Measurements from ENCODE around the gene NXPH3. TPM values are rescaled to one million over a fixed set of nuclear protein-coding genes. Genes with fewer than 3 reads are reported as not detected.

Gene NXPH3
- total and polyA plus RNA-seq, 2 of the 13 experiments (the other 11 are each of a cell fraction or from before 2014, with no cell fraction given): 0.04 to 0.58 TPM

DNA sequence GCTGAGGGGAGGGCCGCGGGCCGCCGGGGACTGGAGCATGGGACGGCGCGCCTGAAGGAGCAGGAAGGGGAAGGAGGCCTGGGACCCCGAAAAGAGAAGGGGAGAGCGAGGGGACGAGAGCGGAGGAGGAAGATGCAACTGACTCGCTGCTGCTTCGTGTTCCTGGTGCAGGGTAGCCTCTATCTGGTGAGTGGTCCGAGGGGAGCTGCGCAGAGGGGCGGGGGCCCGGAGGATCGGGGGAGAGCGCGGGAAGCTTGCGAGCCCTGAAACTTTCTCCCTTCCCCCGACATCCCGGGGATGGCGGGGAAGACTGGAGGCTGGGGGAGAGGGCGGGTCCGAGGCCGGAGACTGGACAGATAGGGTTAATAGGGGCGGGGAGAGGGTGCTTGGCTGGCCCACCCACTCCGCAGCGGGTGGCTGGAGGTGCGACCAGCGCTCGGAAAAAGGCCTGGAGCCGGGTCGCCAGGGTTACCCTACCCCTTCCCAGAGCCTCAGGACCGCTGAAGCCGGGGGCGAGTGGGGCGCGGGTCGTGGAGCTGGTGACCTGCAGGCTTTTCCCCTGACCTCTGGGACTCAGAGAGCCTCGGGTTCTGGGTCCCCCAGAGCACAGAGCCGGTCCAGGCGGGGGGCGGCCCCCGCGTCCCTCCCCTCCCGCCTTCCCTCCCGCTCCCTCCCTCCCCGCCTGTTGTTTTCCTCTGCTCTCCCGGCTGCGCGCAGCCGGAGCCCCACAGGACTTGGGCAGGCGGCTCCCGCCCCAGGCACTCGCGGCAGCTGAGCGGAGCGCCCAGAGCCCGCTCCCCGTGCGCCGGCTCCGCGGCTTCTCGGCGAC, 631 bp downstream of the NXPH3 start (continued):
- no peak for TF ChIP-seq ZNF264 (CRISPR knock-in tag; IDR thresholded peaks at IDR 0.05)
- TF ChIP-seq, protein P1, sequence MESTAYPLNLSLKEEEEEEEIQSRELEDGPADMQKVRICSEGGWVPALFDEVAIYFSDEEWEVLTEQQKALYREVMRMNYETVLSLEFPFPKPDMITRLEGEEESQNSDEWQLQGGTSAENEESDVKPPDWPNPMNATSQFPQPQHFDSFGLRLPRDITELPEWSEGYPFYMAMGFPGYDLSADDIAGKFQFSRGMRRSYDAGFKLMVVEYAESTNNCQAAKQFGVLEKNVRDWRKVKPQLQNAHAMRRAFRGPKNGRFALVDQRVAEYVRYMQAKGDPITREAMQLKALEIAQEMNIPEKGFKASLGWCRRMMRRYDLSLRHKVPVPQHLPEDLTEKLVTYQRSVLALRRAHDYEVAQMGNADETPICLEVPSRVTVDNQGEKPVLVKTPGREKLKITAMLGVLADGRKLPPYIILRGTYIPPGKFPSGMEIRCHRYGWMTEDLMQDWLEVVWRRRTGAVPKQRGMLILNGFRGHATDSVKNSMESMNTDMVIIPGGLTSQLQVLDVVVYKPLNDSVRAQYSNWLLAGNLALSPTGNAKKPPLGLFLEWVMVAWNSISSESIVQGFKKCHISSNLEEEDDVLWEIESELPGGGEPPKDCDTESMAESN (CRISPR knock-in tag; conservative IDR thresholded peaks at IDR 0.05): 0 out of 2 replicates have a peak, but pooled peaks have one; percentile 22
- TF ChIP-seq, protein P2, sequence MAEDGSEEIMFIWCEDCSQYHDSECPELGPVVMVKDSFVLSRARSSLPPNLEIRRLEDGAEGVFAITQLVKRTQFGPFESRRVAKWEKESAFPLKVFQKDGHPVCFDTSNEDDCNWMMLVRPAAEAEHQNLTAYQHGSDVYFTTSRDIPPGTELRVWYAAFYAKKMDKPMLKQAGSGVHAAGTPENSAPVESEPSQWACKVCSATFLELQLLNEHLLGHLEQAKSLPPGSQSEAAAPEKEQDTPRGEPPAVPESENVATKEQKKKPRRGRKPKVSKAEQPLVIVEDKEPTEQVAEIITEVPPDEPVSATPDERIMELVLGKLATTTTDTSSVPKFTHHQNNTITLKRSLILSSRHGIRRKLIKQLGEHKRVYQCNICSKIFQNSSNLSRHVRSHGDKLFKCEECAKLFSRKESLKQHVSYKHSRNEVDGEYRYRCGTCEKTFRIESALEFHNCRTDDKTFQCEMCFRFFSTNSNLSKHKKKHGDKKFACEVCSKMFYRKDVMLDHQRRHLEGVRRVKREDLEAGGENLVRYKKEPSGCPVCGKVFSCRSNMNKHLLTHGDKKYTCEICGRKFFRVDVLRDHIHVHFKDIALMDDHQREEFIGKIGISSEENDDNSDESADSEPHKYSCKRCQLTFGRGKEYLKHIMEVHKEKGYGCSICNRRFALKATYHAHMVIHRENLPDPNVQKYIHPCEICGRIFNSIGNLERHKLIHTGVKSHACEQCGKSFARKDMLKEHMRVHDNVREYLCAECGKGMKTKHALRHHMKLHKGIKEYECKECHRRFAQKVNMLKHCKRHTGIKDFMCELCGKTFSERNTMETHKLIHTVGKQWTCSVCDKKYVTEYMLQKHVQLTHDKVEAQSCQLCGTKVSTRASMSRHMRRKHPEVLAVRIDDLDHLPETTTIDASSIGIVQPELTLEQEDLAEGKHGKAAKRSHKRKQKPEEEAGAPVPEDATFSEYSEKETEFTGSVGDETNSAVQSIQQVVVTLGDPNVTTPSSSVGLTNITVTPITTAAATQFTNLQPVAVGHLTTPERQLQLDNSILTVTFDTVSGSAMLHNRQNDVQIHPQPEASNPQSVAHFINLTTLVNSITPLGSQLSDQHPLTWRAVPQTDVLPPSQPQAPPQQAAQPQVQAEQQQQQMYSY (CRISPR knock-in tag; IDR thresholded peaks at IDR 0.05): peak; percentile 90
- TF ChIP-seq RBM22 (optimal IDR thresholded peaks at IDR 0.05; ENCODE audit: low read length): no peak
- 0 out of 2 replicates have a peak, but pooled peaks have one; percentile 34 for TF ChIP-seq ZSCAN9 (CRISPR knock-in tag; IDR thresholded peaks at IDR 0.05; ENCODE audit: borderline replicate concordance)
- no peak for TF ChIP-seq SP1 (IDR thresholded peaks at IDR 0.05)
- peak; percentile 50; the same call in 1 of the 2 replicates for TF ChIP-seq SP1 (CRISPR knock-in tag; IDR thresholded peaks at IDR 0.05)
- TF ChIP-seq TBX2 (CRISPR knock-in tag; IDR thresholded peaks at IDR 0.05; ENCODE audit: borderline replicate concordance): 0 out of 2 replicates have a peak, but pooled peaks have one; percentile 1
- TF ChIP-seq, protein P3, sequence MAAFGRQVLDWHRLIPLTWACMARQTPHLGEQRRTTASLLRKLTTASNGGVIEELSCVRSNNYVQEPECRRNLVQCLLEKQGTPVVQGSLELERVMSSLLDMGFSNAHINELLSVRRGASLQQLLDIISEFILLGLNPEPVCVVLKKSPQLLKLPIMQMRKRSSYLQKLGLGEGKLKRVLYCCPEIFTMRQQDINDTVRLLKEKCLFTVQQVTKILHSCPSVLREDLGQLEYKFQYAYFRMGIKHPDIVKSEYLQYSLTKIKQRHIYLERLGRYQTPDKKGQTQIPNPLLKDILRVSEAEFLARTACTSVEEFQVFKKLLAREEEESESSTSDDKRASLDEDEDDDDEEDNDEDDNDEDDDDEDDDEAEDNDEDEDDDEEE (CRISPR knock-in tag; IDR thresholded peaks at IDR 0.05): peak; percentile 57; the same call in 1 of the 2 replicates
- TF ChIP-seq ZNF788 (CRISPR knock-in tag; IDR thresholded peaks at IDR 0.05; ENCODE audit: borderline replicate concordance): peak; percentile 18; the same call in 1 of the 2 replicates
- no peak for TF ChIP-seq EHMT2 (IDR thresholded peaks at IDR 0.05; ENCODE audit: borderline replicate concordance, low read depth, low read length)
- no peak for TF ChIP-seq MAFF (IDR thresholded peaks at IDR 0.05; ENCODE audit: low read depth, low read length)
- 0 out of 2 replicates have a peak, but pooled peaks have one; percentile 51 for TF ChIP-seq ARID2 (CRISPR knock-in tag; IDR thresholded peaks at IDR 0.05; ENCODE audit: borderline replicate concordance)
- 0 out of 2 replicates have a peak, but pooled peaks have one; percentile 26 for TF ChIP-seq PHF20 (CRISPR knock-in tag; IDR thresholded peaks at IDR 0.05)
- 0 out of 2 replicates have a peak, but pooled peaks have one; percentile 30 for TF ChIP-seq IRX3 (CRISPR knock-in tag; IDR thresholded peaks at IDR 0.05; ENCODE audit: borderline replicate concordance, low read depth)
- 0 out of 2 replicates have a peak, but pooled peaks have one; percentile 4 for TF ChIP-seq TCF7 (IDR thresholded peaks at IDR 0.05; ENCODE audit: low read depth)
- TF ChIP-seq ZNF772 (CRISPR knock-in tag; IDR thresholded peaks at IDR 0.05): 0 out of 2 replicates have a peak, but pooled peaks have one; percentile 51
- TF ChIP-seq KDM5B (CRISPR knock-in tag; IDR thresholded peaks at IDR 0.05; ENCODE audit: borderline replicate concordance): 0 out of 2 replicates have a peak, but pooled peaks have one; percentile 59
- peak; percentile 38 for TF ChIP-seq SRSF1 (optimal IDR thresholded peaks at IDR 0.05; ENCODE audit: low read depth, low read length)
- TF ChIP-seq SMARCC2 (IDR thresholded peaks at IDR 0.05): no peak
- no peak for TF ChIP-seq ZNF430 (CRISPR knock-in tag; IDR thresholded peaks at IDR 0.05)
- TF ChIP-seq ZFX (CRISPR knock-in tag; IDR thresholded peaks at IDR 0.05; ENCODE audit: low read depth): 0 out of 2 replicates have a peak, but pooled peaks have one; percentile 7
- TF ChIP-seq RELA (CRISPR knock-in tag; IDR thresholded peaks at IDR 0.05): no peak
- TF ChIP-seq ZSCAN31 (CRISPR knock-in tag; IDR thresholded peaks at IDR 0.05; ENCODE audit: low read depth): peak; percentile 27; the same call in 1 of the 2 replicates

All from HepG2 (cell line).